SK-N-SH (cell line): ENCODE data around the gene TMEM174. TPM values are rescaled to one million over a fixed set of nuclear protein-coding genes. Genes with fewer than 3 reads are reported as not detected.
A peak's percentile ranks its signal among the peaks of the same experiment; 100 is the strongest.

Source experiments
- CTCF ChIA-PET: fragments of 300-600, 350-600 bp; formaldehyde crosslinking; extraction: SDS; loops from one replicate; lab custom pipeline; 2021; lab: Yijun Ruan, JAX
- POLR2A ChIA-PET: fragments of 350-600 bp; sonication (Branson Sonifier 250); formaldehyde crosslinking; extraction: SDS; loops from one replicate; lab custom pipeline; 2020; ENCODE audit warnings: antibody characterized with exemption, inconsistent platforms; lab: Yijun Ruan, JAX
- DNase-seq: peaks from one replicate; pipeline ENCODE4 v3.0.0; 2012
- H2AFZ ChIP-seq: fragments of 200-600 bp; sonication (generic); 2 replicates; pipeline ENCODE4 v1.8.1; 2016; ENCODE audit warnings: antibody characterized with exemption, mild to moderate bottlenecking, low read depth
- H3F3A ChIP-seq: fragments of 200-600 bp; sonication (generic); replicated peaks from 2 replicates; pipeline ENCODE3; 2016; ENCODE audit warnings: antibody characterized with exemption, mild to moderate bottlenecking; ENCODE audit not compliant: insufficient read depth
- H3K27ac ChIP-seq, 2 experiments: fragments of 200-500 bp in 1 of 2; fragments of 200-600 bp in 1 of 2; sonication (Bioruptor generic) in 1 of 2; sonication (generic), shearing (Covaris generic) in 1 of 2; 2 replicates each; pipeline versions ENCODE4 v1.5.1 to v1.6.1; 2014 to 2016; ENCODE audit warnings: low read depth in 2 of 2, inconsistent platforms in 1 of 2, low read length in 1 of 2, mild to moderate bottlenecking in 1 of 2, mixed read lengths in 1 of 2
- H3K27me3 ChIP-seq: fragments of 200-600 bp; sonication (generic), shearing (Covaris generic); 2 replicates; pipeline ENCODE4 v1.6.1; 2016; ENCODE audit warnings: mixed run types; ENCODE audit not compliant: insufficient read depth
- H3K36me3 ChIP-seq, 2 experiments: fragments of 200-500 bp in 1 of 2; fragments of 200-600 bp in 1 of 2; sonication (Bioruptor generic) in 1 of 2; sonication (generic) in 1 of 2; replicated peaks in 1 of 2; 2 replicates each; pipeline versions ENCODE3 to v1.5.1; 2014 to 2016; ENCODE audit warnings: low read length in 1 of 2, mild to moderate bottlenecking in 1 of 2; ENCODE audit not compliant: insufficient read depth in 2 of 2, control insufficient read depth in 1 of 2
- H3K4me1 ChIP-seq, 2 experiments: fragments of 200-500 bp in 1 of 2; fragments of 200-600 bp in 1 of 2; sonication (Bioruptor generic) in 1 of 2; sonication (generic), shearing (Covaris generic) in 1 of 2; 2 replicates each; pipeline versions ENCODE4 v1.5.1 to v1.6.1; 2014 to 2016; ENCODE audit warnings: low read depth in 1 of 2, low read length in 1 of 2, mixed run types in 1 of 2; ENCODE audit not compliant: insufficient read depth in 2 of 2, control insufficient read depth in 1 of 2
- H3K4me2 ChIP-seq: fragments of 200-600 bp; sonication (generic), shearing (Covaris generic); 2 replicates; pipeline ENCODE4 v1.6.1; 2017; ENCODE audit warnings: mixed run types
- H3K4me3 ChIP-seq, 2 experiments: fragments of 200-500 bp in 1 of 2; fragments of 200-600 bp in 1 of 2; sonication (Bioruptor generic) in 1 of 2; sonication (generic), shearing (Covaris generic) in 1 of 2; 2 replicates each; pipeline versions ENCODE4 v1.5.1 to v1.8.1; 2014 to 2016; ENCODE audit warnings: low read depth in 2 of 2, inconsistent platforms in 1 of 2, low read length in 1 of 2, mild to moderate bottlenecking in 1 of 2, mixed read lengths in 1 of 2, moderate library complexity in 1 of 2
- H3K79me2 ChIP-seq: fragments of 200-600 bp; sonication (generic); 2 replicates; pipeline ENCODE4 v1.8.1; 2017; ENCODE audit warnings: mild to moderate bottlenecking; ENCODE audit not compliant: insufficient read depth
- H3K9ac ChIP-seq: fragments of 200-600 bp; sonication (generic); 2 replicates; pipeline ENCODE4 v1.6.1; 2017; ENCODE audit warnings: mixed run types
- H3K9me2 ChIP-seq: fragments of 200-600 bp; sonication (generic); 2 replicates; pipeline ENCODE4 v1.6.1; 2017; ENCODE audit warnings: mixed run types
- H3K9me3 ChIP-seq: fragments of 200-600 bp; sonication (generic); 2 replicates; pipeline ENCODE4 v1.6.1; 2017; ENCODE audit warnings: mixed run types, mild to moderate bottlenecking, moderate library complexity
- H4K20me1 ChIP-seq: fragments of 200-600 bp; sonication (generic); 2 replicates; pipeline ENCODE4 v1.6.1; 2017; ENCODE audit warnings: mild to moderate bottlenecking, mixed run types; ENCODE audit not compliant: insufficient read depth
- CHD2 ChIP-seq: fragments of 150-350 bp; IDR thresholded peaks from 2 replicates; pipeline ENCODE4 v1.6.1; 2018; ENCODE audit warnings: low read length; ENCODE audit not compliant: partially characterized antibody
- ELF1 ChIP-seq: IDR thresholded peaks from 2 replicates; pipeline ENCODE4 v1.4.0; 2012
- EP300 ChIP-seq, 2 experiments: IDR thresholded peaks; 2 replicates each; pipeline versions ENCODE4 v1.4.0 to v1.6.1; 2012; ENCODE audit warnings: borderline replicate concordance in 1 of 2, low read depth in 1 of 2, low read length in 1 of 2
- FOSL2 ChIP-seq: IDR thresholded peaks from 2 replicates; pipeline ENCODE4 v1.4.0; 2012; ENCODE audit warnings: low read depth, mild to moderate bottlenecking, moderate library complexity, borderline replicate concordance
- FOXM1 ChIP-seq: IDR thresholded peaks from 2 replicates; pipeline ENCODE4 v1.4.0; 2012; ENCODE audit warnings: low read depth, mild to moderate bottlenecking
- GATA2 ChIP-seq: sonication (generic); formaldehyde crosslinking; IDR thresholded peaks from 2 replicates; pipeline ENCODE4 v1.5.0; 2020; ENCODE audit warnings: mild to moderate bottlenecking, missing genetic modification reagents
- MXI1 ChIP-seq: IDR thresholded peaks from 2 replicates; pipeline ENCODE4 v1.6.1; 2012; ENCODE audit warnings: mild to moderate bottlenecking, low read depth, low read length, improper control_type of control experiment
- RAD21 ChIP-seq: IDR thresholded peaks from 2 replicates; pipeline ENCODE4 v1.6.1; 2012; ENCODE audit warnings: mild to moderate bottlenecking, low read length
- RXRA ChIP-seq: IDR thresholded peaks from 2 replicates; pipeline ENCODE4 v1.4.0; 2012; ENCODE audit warnings: low read depth, mild to moderate bottlenecking, borderline replicate concordance
- SMC3 ChIP-seq: IDR thresholded peaks from 2 replicates; pipeline ENCODE4 v1.6.1; 2012; ENCODE audit warnings: low read depth, low read length, improper control_type of control experiment
- TAF1 ChIP-seq: IDR thresholded peaks from 2 replicates; pipeline ENCODE4 v1.6.1; 2012; ENCODE audit warnings: low read depth, mild to moderate bottlenecking, low read length, moderate library complexity, borderline replicate concordance
- TEAD4 ChIP-seq: IDR thresholded peaks from 2 replicates; pipeline ENCODE4 v1.4.0; 2012; ENCODE audit warnings: mild to moderate bottlenecking, borderline replicate concordance; ENCODE audit not compliant: insufficient read depth
- YY1 ChIP-seq: IDR thresholded peaks from 2 replicates; pipeline ENCODE4 v1.4.0; 2012; ENCODE audit warnings: low read depth, mild to moderate bottlenecking
- WGBS: methylation state at CpG from one replicate; pipeline ENCODE4 v1.1.6; 2017; ENCODE audit warnings: low lambda C conversion rate; 5-methylcytosine and 5-hydroxymethylcytosine counted together
- polyA plus RNA-seq, 3 experiments: library from polyadenylated mRNA; depleted of rRNA; stranded (reverse); fragments of >200 nt; gene quantifications; 2 replicates each; pipeline ENCODE4 v1.2.3, GENCODE V29; 2012
- TF ChIP-seq, protein P1 (sequence below): fragments of 200-600 bp; sonication (generic); IDR thresholded peaks from 2 replicates; pipeline ENCODE4 v1.6.1; 2017; ENCODE audit warnings: antibody characterized with exemption, mild to moderate bottlenecking, moderate library complexity
- TF ChIP-seq, protein P2 (sequence below): IDR thresholded peaks from 2 replicates; pipeline ENCODE4; 2012
- TF ChIP-seq, protein P3 (sequence below): IDR thresholded peaks from 2 replicates; pipeline ENCODE4 v1.4.0; 2012; ENCODE audit warnings: low read depth, borderline replicate concordance

TMEM174 gene
- polyA plus RNA-seq, 1 of the 3 experiments (the other 2 are of a cell fraction), result not detected

DNA sequence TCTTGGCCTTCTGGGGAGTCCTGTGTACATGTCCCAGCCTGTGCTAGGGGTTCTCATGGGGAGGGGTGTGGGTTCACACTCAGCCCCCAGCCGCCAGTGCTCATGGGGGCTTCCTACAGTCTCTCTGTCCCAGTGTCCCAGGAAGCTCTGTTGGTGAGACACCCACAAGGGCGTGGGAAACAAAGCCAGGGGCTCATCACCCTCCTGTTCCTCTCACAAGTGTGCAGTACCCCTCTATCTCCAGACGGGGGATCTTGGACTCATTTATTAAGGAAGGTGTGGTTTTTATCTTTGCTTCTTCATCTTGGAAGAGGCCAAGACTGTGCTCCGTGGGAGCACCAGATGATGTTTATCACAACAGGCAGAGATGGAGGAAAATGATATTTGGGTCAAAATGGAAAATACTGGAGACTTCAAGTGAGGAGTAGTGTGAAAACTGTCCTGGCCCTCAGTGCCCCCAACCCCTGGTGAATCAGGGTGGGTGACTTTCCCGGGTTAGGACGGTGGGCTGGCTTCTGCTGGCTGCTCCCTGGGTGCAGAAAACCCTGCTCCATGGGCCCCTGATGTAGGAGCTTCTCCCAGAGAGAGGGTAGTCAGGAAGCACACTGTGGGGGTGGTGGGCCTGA lies 37.5 kb upstream of the TMEM174 start:
- Histone ChIP-seq H3K27ac (no peak overlapping the region), H3K9me2 (no peaks in the 10 kb centered on the region), H3K4me2 (no peak overlapping the region), H3K4me3 (no peak overlapping the region), H3F3A (no peaks in the 10 kb centered on the region), H3K4me1 (peaks cover 0 to 2% of the 10 kb centered on the region in 2 experiments; a peak in 1 of 4 replicates), H2AFZ (no peak overlapping the region), H3K9me3 (no peaks in the 10 kb centered on the region), H3K79me2 (no peaks in the 10 kb centered on the region), H3K27me3 (no peaks in the 10 kb centered on the region), H3K9ac (no peak overlapping the region), H3K36me3 (no peaks in the 10 kb centered on the region), H4K20me1 (no peaks in the 10 kb centered on the region)
- ChIA-PET POLR2A (no interaction called here), CTCF (interaction anchor here (1.6 to 2.0 kb wide), 2 partner anchors 13 to 80 kb away, joined by 3 to 8 read pairs; no protein-coding TSS in a partner anchor)
- TF ChIP-seq SMC3 (peak; percentile 44), RAD21 (peak; percentile 45), YY1 (no peak)
- TF ChIP-seq, protein P1, sequence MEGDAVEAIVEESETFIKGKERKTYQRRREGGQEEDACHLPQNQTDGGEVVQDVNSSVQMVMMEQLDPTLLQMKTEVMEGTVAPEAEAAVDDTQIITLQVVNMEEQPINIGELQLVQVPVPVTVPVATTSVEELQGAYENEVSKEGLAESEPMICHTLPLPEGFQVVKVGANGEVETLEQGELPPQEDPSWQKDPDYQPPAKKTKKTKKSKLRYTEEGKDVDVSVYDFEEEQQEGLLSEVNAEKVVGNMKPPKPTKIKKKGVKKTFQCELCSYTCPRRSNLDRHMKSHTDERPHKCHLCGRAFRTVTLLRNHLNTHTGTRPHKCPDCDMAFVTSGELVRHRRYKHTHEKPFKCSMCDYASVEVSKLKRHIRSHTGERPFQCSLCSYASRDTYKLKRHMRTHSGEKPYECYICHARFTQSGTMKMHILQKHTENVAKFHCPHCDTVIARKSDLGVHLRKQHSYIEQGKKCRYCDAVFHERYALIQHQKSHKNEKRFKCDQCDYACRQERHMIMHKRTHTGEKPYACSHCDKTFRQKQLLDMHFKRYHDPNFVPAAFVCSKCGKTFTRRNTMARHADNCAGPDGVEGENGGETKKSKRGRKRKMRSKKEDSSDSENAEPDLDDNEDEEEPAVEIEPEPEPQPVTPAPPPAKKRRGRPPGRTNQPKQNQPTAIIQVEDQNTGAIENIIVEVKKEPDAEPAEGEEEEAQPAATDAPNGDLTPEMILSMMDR, result peak; percentile 63
- WGBS, result 41% methylated on average over 5 of the region's 6 CpGs
- peak; percentile 48 for DNase-seq

DNA sequence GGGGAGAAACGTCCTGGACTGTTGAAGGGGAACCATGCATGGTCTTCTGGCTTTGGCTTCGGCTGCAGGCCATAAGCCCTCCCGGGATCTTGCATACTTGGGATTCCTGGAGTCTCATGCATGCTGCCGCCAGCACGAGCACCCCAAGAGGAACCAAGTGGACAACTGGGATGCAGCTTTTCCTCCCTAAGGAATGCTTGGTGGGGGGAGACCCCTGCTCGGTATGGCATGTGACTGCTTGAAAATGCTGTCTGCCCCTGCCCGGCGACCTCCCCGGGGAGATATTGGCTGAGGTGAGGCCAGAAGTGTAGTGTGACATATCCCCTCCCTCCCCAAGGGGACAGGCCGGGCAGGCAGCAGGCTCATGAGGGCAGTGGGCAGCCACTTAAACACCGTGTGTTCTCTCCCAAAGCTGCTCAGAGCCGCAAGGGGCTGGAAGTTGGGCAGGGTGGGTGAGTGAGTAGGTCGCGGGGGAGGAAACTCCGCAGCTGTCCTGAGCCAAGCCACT lies 36.9 kb upstream of the TMEM174 start:
- Histone ChIP-seq H3K4me3 (no peak overlapping the region), H3F3A (no peaks in the 10 kb centered on the region), H3K4me2 (no peak overlapping the region), H3K4me1 (peaks cover 0 to 2% of the 10 kb centered on the region in 2 experiments; a peak in 1 of 4 replicates), H3K27me3 (no peaks in the 10 kb centered on the region), H4K20me1 (no peaks in the 10 kb centered on the region), H2AFZ (no peak overlapping the region), H3K9me3 (no peaks in the 10 kb centered on the region), H3K9ac (no peak overlapping the region), H3K27ac (no peak overlapping the region), H3K36me3 (no peaks in the 10 kb centered on the region), H3K79me2 (no peaks in the 10 kb centered on the region), H3K9me2 (no peaks in the 10 kb centered on the region)
- WGBS, result 88% methylated on average over 9 of the region's 15 CpGs
- TF ChIP-seq GATA2 (no peak), TAF1 (no peak), RXRA (no peak), ELF1 (no peak), FOSL2 (no peak), TEAD4 (no peak), FOXM1 (no peak), CHD2 (no peak), MXI1 (no peak), EP300 (IDR thresholded peaks at IDR 0.05; ENCODE audit: borderline replicate concordance in 1 of 2, low read depth in 1 of 2, low read length in 1 of 2) (no peak)
- TF ChIP-seq, protein P2, sequence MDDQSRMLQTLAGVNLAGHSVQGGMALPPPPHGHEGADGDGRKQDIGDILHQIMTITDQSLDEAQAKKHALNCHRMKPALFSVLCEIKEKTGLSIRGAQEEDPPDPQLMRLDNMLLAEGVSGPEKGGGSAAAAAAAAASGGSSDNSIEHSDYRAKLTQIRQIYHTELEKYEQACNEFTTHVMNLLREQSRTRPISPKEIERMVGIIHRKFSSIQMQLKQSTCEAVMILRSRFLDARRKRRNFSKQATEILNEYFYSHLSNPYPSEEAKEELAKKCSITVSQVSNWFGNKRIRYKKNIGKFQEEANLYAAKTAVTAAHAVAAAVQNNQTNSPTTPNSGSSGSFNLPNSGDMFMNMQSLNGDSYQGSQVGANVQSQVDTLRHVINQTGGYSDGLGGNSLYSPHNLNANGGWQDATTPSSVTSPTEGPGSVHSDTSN, result no peak
- TF ChIP-seq, protein P3, sequence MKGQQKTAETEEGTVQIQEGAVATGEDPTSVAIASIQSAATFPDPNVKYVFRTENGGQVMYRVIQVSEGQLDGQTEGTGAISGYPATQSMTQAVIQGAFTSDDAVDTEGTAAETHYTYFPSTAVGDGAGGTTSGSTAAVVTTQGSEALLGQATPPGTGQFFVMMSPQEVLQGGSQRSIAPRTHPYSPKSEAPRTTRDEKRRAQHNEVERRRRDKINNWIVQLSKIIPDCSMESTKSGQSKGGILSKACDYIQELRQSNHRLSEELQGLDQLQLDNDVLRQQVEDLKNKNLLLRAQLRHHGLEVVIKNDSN, result no peak
- TF ChIP-seq, protein P1, result no peak
- DNase-seq, result no peak
- CTCF ChIA-PET, result interaction anchor here (1.6 kb wide), 1 partner anchor 80 kb away, joined by 3 read pairs; no protein-coding TSS in a partner anchor
- POLR2A ChIA-PET, result no interaction called here
